Neural cell (in vitro differentiated cells): ENCODE data around the gene FAM83C. TPM values are rescaled to one million over a fixed set of nuclear protein-coding genes. Genes with fewer than 3 reads are reported as not detected.

Experiments
- H2AFZ ChIP-seq: fragments of 200-600, 300-800 bp; sonication (generic), shearing (Covaris generic); 2 replicates; pipeline ENCODE4 v1.6.0; 2014; ENCODE audit warnings: low read depth, mild to moderate bottlenecking, antibody characterized with exemption, low read length, moderate library complexity
- H3F3A ChIP-seq: fragments of 200-600 bp; shearing (Covaris generic); 2 replicates; pipeline ENCODE4 v1.6.1; 2016; ENCODE audit warnings: mild to moderate bottlenecking, moderate library complexity, mixed read lengths, antibody characterized with exemption, low read length; ENCODE audit not compliant: insufficient read depth, poor library complexity, severe bottlenecking
- H3K27ac ChIP-seq: fragments of 200-600, 300-800 bp; sonication (generic), shearing (Covaris generic); 2 replicates; pipeline ENCODE4 v1.5.1; 2014; ENCODE audit warnings: mild to moderate bottlenecking, low read length, moderate library complexity
- H3K27me3 ChIP-seq: fragments of 300-800, 200-600 bp; sonication (generic), shearing (Covaris generic); 2 replicates; pipeline ENCODE4 v1.6.0; 2014; ENCODE audit warnings: mild to moderate bottlenecking, low read depth, low read length, moderate library complexity; ENCODE audit not compliant: insufficient read depth
- H3K36me3 ChIP-seq: fragments of 300-800, 200-600 bp; sonication (generic), shearing (Covaris generic); 2 replicates; pipeline ENCODE4 v1.5.1; 2014; ENCODE audit warnings: mild to moderate bottlenecking, antibody characterized with exemption, low read length, moderate library complexity; ENCODE audit not compliant: insufficient read depth
- H3K4me2 ChIP-seq: fragments of 300-800, 200-600 bp; sonication (generic), shearing (Covaris generic); 2 replicates; pipeline ENCODE4 v1.6.0; 2014; ENCODE audit warnings: mild to moderate bottlenecking, low read length
- H3K4me3 ChIP-seq: fragments of 300-800, 200-600 bp; sonication (generic), shearing (Covaris generic); 2 replicates; pipeline ENCODE4 v1.5.1; 2014; ENCODE audit warnings: mild to moderate bottlenecking, low read length, moderate library complexity
- H3K79me2 ChIP-seq: fragments of 200-600 bp; shearing (Covaris generic); replicated peaks from 2 replicates; pipeline ENCODE4 v1.6.0; 2014; ENCODE audit warnings: mild to moderate bottlenecking, low read length, moderate library complexity; ENCODE audit not compliant: insufficient read depth
- H3K9ac ChIP-seq: fragments of 300-800, 200-600 bp; sonication (generic), shearing (Covaris generic); 2 replicates; pipeline ENCODE4 v1.6.1; 2016; ENCODE audit warnings: mild to moderate bottlenecking, low read length, mixed read lengths
- H3K9me2 ChIP-seq: fragments of 200-600 bp; shearing (Covaris generic); 2 replicates; pipeline ENCODE4 v1.6.1; 2016; ENCODE audit warnings: mild to moderate bottlenecking, low read length, mixed read lengths; ENCODE audit not compliant: insufficient read depth
- H3K9me3 ChIP-seq: fragments of 200-600, 300-800 bp; sonication (generic), shearing (Covaris generic); 2 replicates; pipeline ENCODE4 v1.6.1; 2016; ENCODE audit warnings: mild to moderate bottlenecking, mixed run types, low read length, moderate library complexity, mixed read lengths
- H4K20me1 ChIP-seq: fragments of 200-600 bp; shearing (Covaris generic); 2 replicates; pipeline ENCODE4 v1.6.1; 2016; ENCODE audit warnings: mild to moderate bottlenecking, mixed run types; ENCODE audit not compliant: insufficient read depth
- EP300 ChIP-seq: fragments of 450-650 bp; conservative IDR thresholded peaks from 2 replicates; pipeline ENCODE4 v1.6.1; 2014; ENCODE audit warnings: antibody characterized with exemption, mild to moderate bottlenecking, moderate library complexity; ENCODE audit not compliant: poor library complexity, severe bottlenecking
- EZH2 ChIP-seq: fragments of 200-600, 300-800 bp; shearing (Covaris generic), sonication (generic); IDR thresholded peaks from 2 replicates; pipeline ENCODE4 v1.6.1; 2014; ENCODE audit warnings: antibody characterized with exemption, low read length, borderline replicate concordance, mild to moderate bottlenecking; ENCODE audit not compliant: insufficient read depth, poor library complexity, severe bottlenecking
- MXI1 ChIP-seq: fragments of 450-650 bp; conservative IDR thresholded peaks from 2 replicates; pipeline ENCODE4 v1.6.1; 2014; ENCODE audit warnings: antibody characterized with exemption, mild to moderate bottlenecking; ENCODE audit not compliant: poor library complexity, severe bottlenecking
- POLR2AphosphoS5 ChIP-seq: IDR thresholded peaks from 2 replicates; pipeline ENCODE4 v1.6.1; 2012
- RAD21 ChIP-seq: fragments of 450-650 bp; conservative IDR thresholded peaks from 2 replicates; pipeline ENCODE4 v1.6.1; 2014; ENCODE audit warnings: antibody characterized with exemption, mild to moderate bottlenecking, moderate library complexity
- SMC3 ChIP-seq: fragments of 450-650 bp; conservative IDR thresholded peaks from 2 replicates; pipeline ENCODE4 v1.6.1; 2014; ENCODE audit warnings: antibody characterized with exemption, mild to moderate bottlenecking, moderate library complexity; ENCODE audit not compliant: poor library complexity
- TAF1 ChIP-seq: IDR thresholded peaks from 2 replicates; pipeline ENCODE4 v1.6.1; 2012; ENCODE audit warnings: low read depth
- polyA plus RNA-seq: library from polyadenylated mRNA; depleted of rRNA; stranded (reverse); fragments of >200 nt; gene quantifications from 2 replicates; pipeline ENCODE4 v1.2.3, GENCODE V29; 2014
- TF ChIP-seq, protein P1 (sequence below): fragments of 450-650 bp; IDR thresholded peaks from 2 replicates; pipeline ENCODE4 v1.5.1; 2014; ENCODE audit warnings: antibody characterized with exemption, mild to moderate bottlenecking, moderate library complexity; ENCODE audit not compliant: poor library complexity, severe bottlenecking
- TF ChIP-seq, protein P2 (sequence below): IDR thresholded peaks from 2 replicates; pipeline ENCODE4 v1.6.1; 2012; ENCODE audit warnings: borderline replicate concordance

The FAM83C gene
- polyA plus RNA-seq, 1 donor from 2014 or later, result not detected

GRCh38 chr20:35305682-35306556 lies 13.7 kb upstream of the FAM83C start:
- Histone ChIP-seq H3K9me2 (no peaks in the 10 kb centered on the region), H3K27me3 (no peaks in the 10 kb centered on the region), H3K79me2 (no peaks in the 10 kb centered on the region)

GRCh38 chr20:35304956-35305355 lies 12.7 kb upstream of the FAM83C start:
- H3K4me3 ChIP-seq, result no peak overlapping the region
- H2AFZ ChIP-seq, result no peak overlapping the region
- no peaks in the 10 kb centered on the region for H3F3A ChIP-seq
- no peaks in the 10 kb centered on the region for H3K79me2 ChIP-seq
- no peaks in the 10 kb centered on the region for H3K9me3 ChIP-seq
- no peak for TF ChIP-seq TAF1
- TF ChIP-seq POLR2AphosphoS5, result no peak
- TF ChIP-seq, protein P1, sequence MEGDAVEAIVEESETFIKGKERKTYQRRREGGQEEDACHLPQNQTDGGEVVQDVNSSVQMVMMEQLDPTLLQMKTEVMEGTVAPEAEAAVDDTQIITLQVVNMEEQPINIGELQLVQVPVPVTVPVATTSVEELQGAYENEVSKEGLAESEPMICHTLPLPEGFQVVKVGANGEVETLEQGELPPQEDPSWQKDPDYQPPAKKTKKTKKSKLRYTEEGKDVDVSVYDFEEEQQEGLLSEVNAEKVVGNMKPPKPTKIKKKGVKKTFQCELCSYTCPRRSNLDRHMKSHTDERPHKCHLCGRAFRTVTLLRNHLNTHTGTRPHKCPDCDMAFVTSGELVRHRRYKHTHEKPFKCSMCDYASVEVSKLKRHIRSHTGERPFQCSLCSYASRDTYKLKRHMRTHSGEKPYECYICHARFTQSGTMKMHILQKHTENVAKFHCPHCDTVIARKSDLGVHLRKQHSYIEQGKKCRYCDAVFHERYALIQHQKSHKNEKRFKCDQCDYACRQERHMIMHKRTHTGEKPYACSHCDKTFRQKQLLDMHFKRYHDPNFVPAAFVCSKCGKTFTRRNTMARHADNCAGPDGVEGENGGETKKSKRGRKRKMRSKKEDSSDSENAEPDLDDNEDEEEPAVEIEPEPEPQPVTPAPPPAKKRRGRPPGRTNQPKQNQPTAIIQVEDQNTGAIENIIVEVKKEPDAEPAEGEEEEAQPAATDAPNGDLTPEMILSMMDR, result no peak
- no peak for TF ChIP-seq EZH2
- no peak for TF ChIP-seq RAD21
- TF ChIP-seq SMC3, result no peak
- TF ChIP-seq, protein P2, sequence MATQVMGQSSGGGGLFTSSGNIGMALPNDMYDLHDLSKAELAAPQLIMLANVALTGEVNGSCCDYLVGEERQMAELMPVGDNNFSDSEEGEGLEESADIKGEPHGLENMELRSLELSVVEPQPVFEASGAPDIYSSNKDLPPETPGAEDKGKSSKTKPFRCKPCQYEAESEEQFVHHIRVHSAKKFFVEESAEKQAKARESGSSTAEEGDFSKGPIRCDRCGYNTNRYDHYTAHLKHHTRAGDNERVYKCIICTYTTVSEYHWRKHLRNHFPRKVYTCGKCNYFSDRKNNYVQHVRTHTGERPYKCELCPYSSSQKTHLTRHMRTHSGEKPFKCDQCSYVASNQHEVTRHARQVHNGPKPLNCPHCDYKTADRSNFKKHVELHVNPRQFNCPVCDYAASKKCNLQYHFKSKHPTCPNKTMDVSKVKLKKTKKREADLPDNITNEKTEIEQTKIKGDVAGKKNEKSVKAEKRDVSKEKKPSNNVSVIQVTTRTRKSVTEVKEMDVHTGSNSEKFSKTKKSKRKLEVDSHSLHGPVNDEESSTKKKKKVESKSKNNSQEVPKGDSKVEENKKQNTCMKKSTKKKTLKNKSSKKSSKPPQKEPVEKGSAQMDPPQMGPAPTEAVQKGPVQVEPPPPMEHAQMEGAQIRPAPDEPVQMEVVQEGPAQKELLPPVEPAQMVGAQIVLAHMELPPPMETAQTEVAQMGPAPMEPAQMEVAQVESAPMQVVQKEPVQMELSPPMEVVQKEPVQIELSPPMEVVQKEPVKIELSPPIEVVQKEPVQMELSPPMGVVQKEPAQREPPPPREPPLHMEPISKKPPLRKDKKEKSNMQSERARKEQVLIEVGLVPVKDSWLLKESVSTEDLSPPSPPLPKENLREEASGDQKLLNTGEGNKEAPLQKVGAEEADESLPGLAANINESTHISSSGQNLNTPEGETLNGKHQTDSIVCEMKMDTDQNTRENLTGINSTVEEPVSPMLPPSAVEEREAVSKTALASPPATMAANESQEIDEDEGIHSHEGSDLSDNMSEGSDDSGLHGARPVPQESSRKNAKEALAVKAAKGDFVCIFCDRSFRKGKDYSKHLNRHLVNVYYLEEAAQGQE, result no peak
- no peak for TF ChIP-seq EP300
- TF ChIP-seq MXI1, result no peak
- H3K27me3 ChIP-seq, result no peaks in the 10 kb centered on the region
- H3K27ac ChIP-seq, result no peak overlapping the region
- H3K36me3 ChIP-seq, result no peaks in the 10 kb centered on the region
- H4K20me1 ChIP-seq, result no peaks in the 10 kb centered on the region
- H3K4me2 ChIP-seq, result no peak overlapping the region
- H3K9me2 ChIP-seq, result no peaks in the 10 kb centered on the region
- no peak overlapping the region for H3K9ac ChIP-seq

More at GRCh38 chr20:35305682-35306556, 13.7 kb upstream of the FAM83C start:
- Histone ChIP-seq H3K9ac (no peak overlapping the region), H3K27ac (no peak overlapping the region), H3K36me3 (no peaks in the 10 kb centered on the region), H4K20me1 (no peaks in the 10 kb centered on the region), H2AFZ (no peak overlapping the region), H3K4me2 (no peak overlapping the region), H3K9me3 (no peaks in the 10 kb centered on the region), H3F3A (no peaks in the 10 kb centered on the region), H3K4me3 (no peak overlapping the region)
- TF ChIP-seq MXI1, result no peak
- no peak for TF ChIP-seq EZH2
- TF ChIP-seq, protein P2, result no peak
- no peak for TF ChIP-seq TAF1
- no peak for TF ChIP-seq POLR2AphosphoS5
- TF ChIP-seq RAD21, result no peak
- TF ChIP-seq SMC3, result no peak
- TF ChIP-seq EP300, result no peak
- TF ChIP-seq, protein P1, result no peak
